ENCODE results near the gene ACSS2. TPM values are rescaled to one million over a fixed set of nuclear protein-coding genes. Genes with fewer than 3 reads are reported as not detected.

Gene ACSS2
- total and polyA plus RNA-seq, 2 donors from 2014 or later: 53.1 to 98.9 TPM

DNA sequence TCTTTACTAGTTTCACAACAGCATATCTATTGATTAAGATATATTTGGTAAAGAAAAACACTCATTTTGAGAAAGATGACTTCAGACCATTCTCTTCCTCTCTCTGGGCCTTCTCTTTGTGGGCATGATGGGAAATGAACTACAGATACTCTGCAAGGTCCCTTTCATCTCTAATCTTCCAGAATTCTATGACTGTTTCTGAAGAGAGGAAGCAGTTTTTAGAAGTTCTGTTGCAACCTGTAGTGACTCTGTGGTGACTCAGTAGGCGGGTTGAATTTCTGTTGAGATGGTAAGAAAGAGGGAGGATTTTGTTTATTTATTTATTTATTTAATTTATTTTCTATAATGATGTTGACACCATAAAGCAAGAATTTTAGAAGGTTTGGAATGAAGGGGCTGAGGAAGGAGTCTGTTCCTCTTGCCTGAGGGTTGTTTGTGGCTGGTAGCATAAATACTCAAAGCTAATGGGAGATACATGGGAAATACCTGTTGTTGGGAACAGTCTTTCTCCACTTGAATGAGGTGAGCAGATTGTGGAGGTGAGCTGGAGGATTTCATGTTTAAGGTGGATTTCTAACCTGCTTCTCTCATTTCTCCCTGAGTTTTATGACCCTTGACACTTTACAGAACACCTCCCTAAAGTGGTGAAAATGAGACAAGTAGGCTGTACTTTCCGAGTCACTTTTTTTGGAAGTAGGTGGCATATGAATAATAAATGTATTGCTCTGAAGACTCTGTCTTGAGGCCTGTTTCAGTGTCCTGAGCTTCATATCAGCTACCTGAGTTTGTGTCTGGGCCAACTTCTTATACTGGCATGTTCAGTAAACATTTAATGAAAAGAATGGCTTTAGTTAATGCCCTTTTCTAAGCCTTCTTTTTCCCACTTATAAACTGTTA, 15.0 kb downstream of the ACSS2 start:
- no peak for FAIRE-seq
- no peak overlapping the region for H3K9ac ChIP-seq (ENCODE audit: low read length in 3 of 3)

DNA sequence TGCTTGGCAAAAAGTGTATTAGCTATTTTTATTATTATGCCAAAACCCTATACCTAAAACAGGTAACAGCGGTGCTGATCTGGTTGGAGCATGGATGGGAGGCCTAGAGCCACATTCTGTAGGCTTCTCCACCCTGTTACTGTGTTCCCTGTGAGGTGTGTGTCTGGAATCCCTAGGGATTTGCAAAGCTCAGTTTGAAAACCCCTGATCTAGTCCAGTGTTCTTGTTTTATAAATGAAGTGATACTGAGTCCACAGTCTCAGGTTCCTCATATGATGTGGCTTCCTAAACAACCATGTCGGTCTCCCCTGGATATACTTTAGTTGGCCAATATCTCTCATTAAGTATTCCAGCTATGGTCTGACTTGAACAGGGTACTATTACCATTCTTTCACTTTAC, 16.3 kb downstream of the ACSS2 start:
- no peak for FAIRE-seq
- no peak for DNase-seq
- TF ChIP-seq, protein P1, sequence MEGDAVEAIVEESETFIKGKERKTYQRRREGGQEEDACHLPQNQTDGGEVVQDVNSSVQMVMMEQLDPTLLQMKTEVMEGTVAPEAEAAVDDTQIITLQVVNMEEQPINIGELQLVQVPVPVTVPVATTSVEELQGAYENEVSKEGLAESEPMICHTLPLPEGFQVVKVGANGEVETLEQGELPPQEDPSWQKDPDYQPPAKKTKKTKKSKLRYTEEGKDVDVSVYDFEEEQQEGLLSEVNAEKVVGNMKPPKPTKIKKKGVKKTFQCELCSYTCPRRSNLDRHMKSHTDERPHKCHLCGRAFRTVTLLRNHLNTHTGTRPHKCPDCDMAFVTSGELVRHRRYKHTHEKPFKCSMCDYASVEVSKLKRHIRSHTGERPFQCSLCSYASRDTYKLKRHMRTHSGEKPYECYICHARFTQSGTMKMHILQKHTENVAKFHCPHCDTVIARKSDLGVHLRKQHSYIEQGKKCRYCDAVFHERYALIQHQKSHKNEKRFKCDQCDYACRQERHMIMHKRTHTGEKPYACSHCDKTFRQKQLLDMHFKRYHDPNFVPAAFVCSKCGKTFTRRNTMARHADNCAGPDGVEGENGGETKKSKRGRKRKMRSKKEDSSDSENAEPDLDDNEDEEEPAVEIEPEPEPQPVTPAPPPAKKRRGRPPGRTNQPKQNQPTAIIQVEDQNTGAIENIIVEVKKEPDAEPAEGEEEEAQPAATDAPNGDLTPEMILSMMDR (IDR thresholded peaks at IDR 0.05; ENCODE audit: borderline replicate concordance, extremely low read depth, insufficient read depth): no peak
- intact Hi-C loops (cut with DNase I): no loop called here
- Histone ChIP-seq H3K27me3 (ENCODE audit: control insufficient read depth, insufficient read depth, low read length) (no peaks in the 10 kb centered on the region), H3K4me3 (ENCODE audit: low read length in 3 of 3) (no peak overlapping the region), H3K36me3 (ENCODE audit: control insufficient read depth in 2 of 3, insufficient read depth in 3 of 3, low read length in 3 of 3) (no peaks in the 10 kb centered on the region), H3K9me3 (ENCODE audit: control insufficient read depth in 2 of 3, insufficient read depth in 1 of 3, low read length in 3 of 3) (no peaks in the 10 kb centered on the region), H3K27ac (ENCODE audit: low read depth in 2 of 2, low read length in 2 of 2) (no peak overlapping the region), H3K4me1 (ENCODE audit: control insufficient read depth in 2 of 3, insufficient read depth in 2 of 3, low read depth in 1 of 3, low read length in 3 of 3) (peaks cover 0 to 6% (median 5%) of the 10 kb centered on the region in 3 donors), H3K9ac (ENCODE audit: low read length in 3 of 3) (no peak overlapping the region)

More for the DNA sequence above, 15.0 kb downstream of the ACSS2 start:
- H3K36me3 ChIP-seq (ENCODE audit: control insufficient read depth in 2 of 3, insufficient read depth in 3 of 3, low read length in 3 of 3): no peaks in the 10 kb centered on the region
- intact Hi-C loops (cut with DNase I): no loop called here
- H3K4me3 ChIP-seq (ENCODE audit: low read length in 3 of 3): no peak overlapping the region
- DNase-seq: no peak
- H3K27me3 ChIP-seq (ENCODE audit: control insufficient read depth, insufficient read depth, low read length): no peaks in the 10 kb centered on the region
- peaks cover 0 to 6% (median 5%) of the 10 kb centered on the region in 3 donors for H3K4me1 ChIP-seq (ENCODE audit: control insufficient read depth in 2 of 3, insufficient read depth in 2 of 3, low read depth in 1 of 3, low read length in 3 of 3)
- TF ChIP-seq, protein P1 (IDR thresholded peaks at IDR 0.05; ENCODE audit: borderline replicate concordance, extremely low read depth, insufficient read depth): no peak
- no peaks in the 10 kb centered on the region for H3K9me3 ChIP-seq (ENCODE audit: control insufficient read depth in 2 of 3, insufficient read depth in 1 of 3, low read length in 3 of 3)
- H3K27ac ChIP-seq (ENCODE audit: low read depth in 2 of 2, low read length in 2 of 2): no peak overlapping the region

DNA sequence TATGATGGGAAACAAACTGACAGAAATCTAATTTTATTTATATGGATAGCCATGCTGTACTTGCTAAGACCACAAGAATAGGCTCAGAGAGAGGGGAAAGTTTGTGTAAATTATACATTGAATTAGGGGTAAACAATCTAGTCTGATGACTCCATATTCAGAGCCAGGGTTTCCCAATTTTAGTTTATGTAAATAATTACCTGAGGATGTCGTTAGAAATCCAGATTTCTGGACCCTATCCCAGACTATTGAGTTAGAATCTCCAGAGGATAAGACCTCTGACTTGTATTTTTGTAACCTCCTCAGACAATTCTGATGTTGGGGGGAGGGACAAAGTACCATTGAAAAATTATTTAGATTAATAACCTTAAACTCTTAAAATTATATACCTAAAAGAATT, 18.3 kb downstream of the ACSS2 start:
- Histone ChIP-seq H3K27me3 (ENCODE audit: control insufficient read depth, insufficient read depth, low read length) (no peaks in the 10 kb centered on the region), H3K4me3 (ENCODE audit: low read length in 3 of 3) (no peak overlapping the region), H3K36me3 (ENCODE audit: control insufficient read depth in 2 of 3, insufficient read depth in 3 of 3, low read length in 3 of 3) (no peaks in the 10 kb centered on the region), H3K27ac (ENCODE audit: low read depth in 2 of 2, low read length in 2 of 2) (no peak overlapping the region), H3K4me1 (ENCODE audit: control insufficient read depth in 2 of 3, insufficient read depth in 2 of 3, low read depth in 1 of 3, low read length in 3 of 3) (peaks cover 0 to 6% (median 3%) of the 10 kb centered on the region in 3 donors), H3K9ac (ENCODE audit: low read length in 3 of 3) (no peak overlapping the region), H3K9me3 (ENCODE audit: control insufficient read depth in 2 of 3, insufficient read depth in 1 of 3, low read length in 3 of 3) (no peaks in the 10 kb centered on the region)
- TF ChIP-seq, protein P1 (IDR thresholded peaks at IDR 0.05; ENCODE audit: borderline replicate concordance, extremely low read depth, insufficient read depth): no peak
- intact Hi-C loops (cut with DNase I): no loop called here
- DNase-seq (no peak), FAIRE-seq (no peak)
